K562 treated with DMSO at 1 percent for 24 hours (cell line): ENCODE data around the gene PDGFB. TPM values are rescaled to one million over a fixed set of nuclear protein-coding genes. Genes with fewer than 3 reads are reported as not detected.

Experiments
- total RNA-seq: library from RNA; unstranded; fragments of 300-600 nt; gene quantifications from 2 replicates; pipeline ENCODE4 v1.2.3, GENCODE V29; 2022; ENCODE audit warnings: low read depth; ENCODE audit not compliant: insufficient read depth

The PDGFB gene
- 0.36 and 0.69 TPM in 2 replicates for total RNA-seq

DNA sequence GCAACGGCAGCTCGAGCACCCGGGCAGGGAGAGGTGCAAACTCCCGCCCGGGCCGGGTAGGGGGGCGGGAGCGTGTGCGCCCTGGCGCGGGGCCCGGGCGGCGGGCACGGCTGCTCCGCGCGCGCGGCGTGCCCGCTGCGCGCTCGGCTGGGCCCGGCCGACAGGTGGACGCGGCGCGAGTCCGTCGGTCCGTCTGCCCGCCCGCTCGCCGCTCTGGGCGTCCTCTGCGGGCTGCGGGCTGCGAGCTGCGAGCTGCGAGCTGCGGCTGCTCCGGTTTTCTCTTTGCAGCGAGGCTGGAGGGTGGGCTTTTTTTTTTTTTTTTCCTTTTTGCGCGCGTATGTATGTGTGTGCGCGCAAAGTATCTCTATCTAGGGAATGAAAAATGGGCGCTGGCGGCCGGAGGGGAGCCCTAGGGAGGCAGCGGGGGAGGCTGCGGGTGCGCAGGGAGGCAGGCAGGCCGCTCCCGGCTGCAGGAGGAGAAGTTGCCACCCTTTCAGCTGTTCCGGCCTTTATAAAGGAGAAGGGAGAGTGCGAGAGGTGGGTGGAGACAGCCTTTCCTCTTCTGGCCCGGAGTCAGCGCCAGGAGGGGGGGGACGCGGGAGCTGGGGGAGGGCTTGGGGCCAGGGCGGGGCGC lies at the start of gene PDGFB:
PDGFB (minus strand) TSS at position 487 of the 634 bp plus-strand sequence. CDS start 1,019 bp downstream, outside the sequence.

Other genes with a start within 250 kb of the PDGFB start
- gene APOBEC3C, start 230.7 kb downstream of the PDGFB start, total RNA-seq = 44.4 and 50.0 TPM in 2 replicates
- gene APOBEC3D, start 223.9 kb downstream of the PDGFB start, total RNA-seq = 5.3 and 6.7 TPM in 2 replicates
- 4.4 TPM in 2 replicates for gene APOBEC3F, start 204.1 kb downstream of the PDGFB start, total RNA-seq
- 9.4 and 10.8 TPM in 2 replicates for gene APOBEC3G, start 167.7 kb downstream of the PDGFB start, total RNA-seq
- not detected in 2 replicates for gene APOBEC3H, start 147.7 kb downstream of the PDGFB start, total RNA-seq
- gene CBX7, start 92.3 kb downstream of the PDGFB start, total RNA-seq = 7.4 and 9.1 TPM in 2 replicates
- gene RPL3, start 74.6 kb upstream of the PDGFB start, total RNA-seq = 3,803 and 4,081 TPM in 2 replicates
- 19.3 and 35.8 TPM in 2 replicates for gene SYNGR1, start 105.0 kb upstream of the PDGFB start, total RNA-seq
- 26.2 and 28.8 TPM in 2 replicates for gene TAB1, start 154.8 kb upstream of the PDGFB start, total RNA-seq
- gene MGAT3, start 212.0 kb upstream of the PDGFB start, total RNA-seq = 7.2 and 7.9 TPM in 2 replicates